OCI-LY1 (cell line): ENCODE measurements around the gene FKRP.

Source experiments
- CTCF ChIP-seq: fragments of 200-600 bp; sonication (generic), shearing (Covaris generic); IDR thresholded peaks from 2 replicates; pipeline ENCODE4 v1.5.1; 2017; ENCODE audit warnings: mild to moderate bottlenecking, antibody characterized with exemption, low read length, moderate library complexity, mixed read lengths
- EZH2 ChIP-seq: fragments of 200-600 bp; sonication (generic), shearing (Covaris generic); IDR thresholded peaks from 2 replicates; pipeline ENCODE4 v1.8.0; 2017; ENCODE audit warnings: borderline replicate concordance, mixed run types, mild to moderate bottlenecking, antibody characterized with exemption, low read length, moderate library complexity, mixed read lengths

- no peak for TF ChIP-seq CTCF
- TF ChIP-seq EZH2, result no peak
Observed at GRCh38 chr19:46764817-46765291, 19.0 kb downstream of the FKRP start.
